Transverse colon (tissue), 4 donors: Measurements from ENCODE around the gene AACS. TPM values are rescaled to one million over a fixed set of nuclear protein-coding genes. Genes with fewer than 3 reads are reported as not detected.

Experiments used
- DNase-seq: peaks from one replicate; pipeline ENCODE4 v3.0.0-alpha.2; 2019
- H3K27ac ChIP-seq, 4 donors: fragments of 200-600 bp; sonication (generic); 2 replicates each; pipeline ENCODE4 v1.5.1; 2016 to 2018; ENCODE audit warnings: inconsistent platforms in 4 of 4
- H3K27me3 ChIP-seq: fragments of 200-600 bp; sonication (generic); 2 replicates; pipeline ENCODE4 v1.5.1; 2017; ENCODE audit warnings: inconsistent platforms
- H3K36me3 ChIP-seq, 4 donors: fragments of 200-600 bp; sonication (generic); 2 replicates each; pipeline ENCODE4 v1.5.1; 2017 to 2019; ENCODE audit warnings: inconsistent platforms in 4 of 4
- H3K4me1 ChIP-seq, 4 donors: fragments of 200-600 bp; sonication (generic); 2 replicates each; pipeline ENCODE4 v1.5.1; 2017 to 2020; ENCODE audit warnings: inconsistent platforms in 4 of 4
- H3K4me3 ChIP-seq, 4 donors: fragments of 200-600 bp; sonication (generic); 1 replicate in 1 of 4; 2 replicates in 3 of 4; pipeline versions ENCODE4 v1.5.1 to v1.6.1; 2017 to 2019; ENCODE audit warnings: inconsistent platforms in 4 of 4
- H3K9me3 ChIP-seq, 2 donors: fragments of 200-600 bp; sonication (generic); 2 replicates each; pipeline ENCODE4 v1.5.1; 2017 to 2019; ENCODE audit warnings: inconsistent platforms in 2 of 2
- CTCF ChIP-seq, 5 experiments: fragments of 200-600 bp in 3 of 5; fragments of 450-650 bp in 2 of 5; sonication (generic) in 3 of 5; IDR thresholded peaks; 1 replicate in 2 of 5; 2 replicates in 3 of 5; pipeline ENCODE4 v1.5.1; 2016 to 2017; ENCODE audit warnings: antibody characterized with exemption in 5 of 5, inconsistent platforms in 3 of 5, mild to moderate bottlenecking in 2 of 5, moderate library complexity in 1 of 5
- EP300 ChIP-seq: sonication (generic); formaldehyde crosslinking; IDR thresholded peaks from one replicate; pipeline ENCODE4 v1.6.1; 2017; ENCODE audit warnings: antibody characterized with exemption, low read depth
- POLR2A ChIP-seq: fragments of 450-650 bp; IDR thresholded peaks from one replicate; pipeline ENCODE4 v1.6.1; 2016; ENCODE audit warnings: antibody characterized with exemption, mild to moderate bottlenecking, moderate library complexity
- POLR2AphosphoS5 ChIP-seq, 3 donors: sonication (generic); formaldehyde crosslinking; IDR thresholded peaks; one replicate each; pipeline ENCODE4 v1.6.1; 2016; ENCODE audit warnings: antibody characterized with exemption in 3 of 3
- WGBS, 2 donors: methylation state at CpG; one replicate each; pipeline ENCODE4 v1.1.5; 2018; ENCODE audit warnings: low coverage in 1 of 2; 5-methylcytosine and 5-hydroxymethylcytosine counted together
- in situ Hi-C, 4 donors: fragments of 200-750 bp; cut with MboI; loops; one replicate each; pipeline versions ENCODE4 v1.15.0 to v1.15.1; 2017; ENCODE audit warnings: low sequenced_read_pairs in 3 of 4, low pct_ligation_motif_present in 1 of 4, low pct_unique_long_range_greater_than_20kb in 1 of 4
- intact Hi-C: fragments of 100-400 bp; cut with DNase I; formaldehyde crosslinking; loops from one replicate; pipeline ENCODE4 v1.15.1; 2023; ENCODE audit warnings: low total_unique reads
- small RNA-seq, 4 donors: library from RNA; depleted of rRNA; stranded (forward); fragments of <200 nt; gene quantifications; one replicate each; pipeline ENCODE3, GENCODE V24; 2016
- total RNA-seq, 4 donors: library from RNA; depleted of rRNA; stranded (reverse); fragments of >200 nt; gene quantifications; one replicate each; pipeline ENCODE4 v1.1.0, GENCODE V29; 2016

The AACS gene
- total RNA-seq, 4 donors from 2014 or later: 18.5 to 33.7 (median 27.1) TPM

- Histone ChIP-seq H3K9me3 (no peaks in the 10 kb centered on the region), H3K36me3 (no peaks in the 10 kb centered on the region), H3K27ac (no peak overlapping the region), H3K27me3 (peaks cover 84% of the 10 kb centered on the region), H3K4me1 (peaks cover 10 to 17% (median 13%) of the 10 kb centered on the region in 4 donors), H3K4me3 (no peak overlapping the region)
- DNase-seq: no peak
- intact Hi-C loops (loop anchor here (5.0 kb wide), 1 partner anchor 1416 kb away; no protein-coding TSS in a partner anchor), in situ Hi-C loops (no loop called here)
- no peak for TF ChIP-seq EP300
- TF ChIP-seq POLR2A: no peak
- no peak for TF ChIP-seq CTCF (IDR thresholded peaks at IDR 0.05)
- TF ChIP-seq POLR2AphosphoS5 (IDR thresholded peaks at IDR 0.05): no peak
- WGBS, 2 donors: 59 to 60% methylated on average over 6 to 10 of the region's 10 CpGs
Measured at GRCh38 chr12:125191361-125192087, 126.3 kb downstream of the AACS start.

DNA sequence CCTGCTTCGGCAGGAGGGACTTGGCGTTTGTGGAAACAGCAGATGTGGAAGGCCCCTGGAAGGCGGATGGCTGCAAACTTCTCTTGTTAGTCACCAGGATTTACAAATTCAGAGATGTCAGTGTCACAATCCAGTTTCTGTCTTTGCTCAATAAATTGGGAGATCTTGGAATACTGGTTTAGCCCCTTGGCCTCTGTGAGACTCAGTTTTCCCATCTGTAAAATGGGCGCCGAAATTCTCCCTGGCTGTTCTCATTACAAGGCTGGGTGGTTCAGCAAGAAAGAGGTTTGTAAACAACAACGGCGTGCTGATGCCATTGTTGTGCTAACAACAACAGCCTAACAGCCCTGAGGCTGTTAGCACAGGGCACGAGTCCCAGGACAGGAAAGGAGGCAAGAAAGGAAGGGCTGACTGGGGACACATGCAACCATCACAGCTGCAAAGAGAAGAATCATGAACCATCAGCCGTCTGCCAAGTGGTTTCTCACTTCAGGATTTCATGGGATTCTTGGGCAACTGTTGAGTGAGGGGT is 127.5 kb downstream of the AACS start:
- Histone ChIP-seq H3K4me3 (no peak overlapping the region), H3K36me3 (no peaks in the 10 kb centered on the region), H3K27ac (no peak overlapping the region), H3K9me3 (no peaks in the 10 kb centered on the region), H3K27me3 (peaks cover 73% of the 10 kb centered on the region), H3K4me1 (peaks cover 0 to 6% (median 2%) of the 10 kb centered on the region in 4 donors)
- no peak for TF ChIP-seq POLR2A
- no peak for TF ChIP-seq POLR2AphosphoS5 (IDR thresholded peaks at IDR 0.05)
- no peak for TF ChIP-seq CTCF (IDR thresholded peaks at IDR 0.05)
- in situ Hi-C loops (no loop called here), intact Hi-C loops (loop anchor here (5.0 kb wide), 1 partner anchor 1415 kb away; no protein-coding TSS in a partner anchor)
- WGBS, 2 donors: 58% methylated on average over 9 of the region's 9 CpGs; no CpG with 5 or more reads in 1 of the 2 donors
- DNase-seq: no peak

Small RNAs within 50 kb of the gene (small RNA-seq; reads per million reads assigned to genes)
- 0 reads per million in 4 donors for gene AC122688.1

Other genes with a start within 250 kb of the AACS start
- 100 to 1,000 TPM in 1 of 4 donors, 10 to 100 TPM in 3; 33.7 to 252 (median 43.6) TPM for gene SCARB1, start 201.6 kb upstream of the AACS start, total RNA-seq
- 1,000 to 10,000 TPM; 1,242 to 1,580 (median 1,406) TPM for gene UBC, start 150.8 kb upstream of the AACS start, total RNA-seq
- 10 to 100 TPM in 3 of 4 donors, 1 to 10 TPM in 1; 10.0 to 19.5 (median 13.2) TPM for gene DHX37, start 76.3 kb upstream of the AACS start, total RNA-seq
- 10 to 100 TPM; 14.2 to 38.5 (median 23.1) TPM for gene BRI3BP, start 71.8 kb upstream of the AACS start, total RNA-seq
- under 1 TPM in 3 of 4 donors, not detected in 1; 0.48 to 0.80 (median 0.55) TPM for gene TMEM132B, start 121.0 kb downstream of the AACS start, total RNA-seq